Suprapubic skin (tissue), 3 donors: Measurements from ENCODE around the gene USF2.

Source experiments
- POLR2AphosphoS5 ChIP-seq, 3 donors: sonication (generic); formaldehyde crosslinking; IDR thresholded peaks; one replicate each; pipeline ENCODE4 v1.6.1; 2017; ENCODE audit warnings: antibody characterized with exemption in 3 of 3
- TF ChIP-seq, protein P1 (sequence below), 2 donors: fragments of 200-600 bp in 1 of 2; fragments of 450-650 bp in 1 of 2; sonication (generic) in 1 of 2; IDR thresholded peaks; one replicate each; pipeline ENCODE4 v1.5.1; 2016 to 2019; ENCODE audit warnings: antibody characterized with exemption in 2 of 2, mild to moderate bottlenecking in 1 of 2, moderate library complexity in 1 of 2

DNA sequence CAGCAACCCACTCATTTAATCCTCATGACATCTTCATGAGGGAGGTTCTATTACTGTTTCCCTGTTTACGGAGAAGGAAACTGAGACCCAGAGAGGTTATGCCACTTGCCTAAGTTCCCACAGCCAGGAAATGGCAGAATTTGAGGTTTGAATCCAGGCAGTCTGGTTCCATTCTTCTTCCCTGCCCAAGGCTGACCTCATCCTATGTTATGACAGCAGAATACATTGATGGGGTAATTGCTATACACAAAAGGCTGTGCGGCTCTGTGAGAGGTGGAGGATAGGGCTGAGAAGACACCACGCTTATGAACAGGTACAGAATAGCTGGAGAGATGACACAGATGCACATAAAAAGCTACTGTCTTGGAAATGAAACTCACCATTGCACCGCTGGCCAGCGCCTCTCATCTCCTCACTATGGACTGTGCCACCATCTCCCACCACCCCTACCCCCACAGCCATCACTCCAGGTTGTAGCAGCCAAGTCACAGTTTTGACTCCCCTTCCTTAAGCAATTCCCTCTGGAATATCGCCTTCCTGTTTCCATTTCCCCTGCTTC is 34.7 kb downstream of the USF2 start:
- TF ChIP-seq, protein P1, sequence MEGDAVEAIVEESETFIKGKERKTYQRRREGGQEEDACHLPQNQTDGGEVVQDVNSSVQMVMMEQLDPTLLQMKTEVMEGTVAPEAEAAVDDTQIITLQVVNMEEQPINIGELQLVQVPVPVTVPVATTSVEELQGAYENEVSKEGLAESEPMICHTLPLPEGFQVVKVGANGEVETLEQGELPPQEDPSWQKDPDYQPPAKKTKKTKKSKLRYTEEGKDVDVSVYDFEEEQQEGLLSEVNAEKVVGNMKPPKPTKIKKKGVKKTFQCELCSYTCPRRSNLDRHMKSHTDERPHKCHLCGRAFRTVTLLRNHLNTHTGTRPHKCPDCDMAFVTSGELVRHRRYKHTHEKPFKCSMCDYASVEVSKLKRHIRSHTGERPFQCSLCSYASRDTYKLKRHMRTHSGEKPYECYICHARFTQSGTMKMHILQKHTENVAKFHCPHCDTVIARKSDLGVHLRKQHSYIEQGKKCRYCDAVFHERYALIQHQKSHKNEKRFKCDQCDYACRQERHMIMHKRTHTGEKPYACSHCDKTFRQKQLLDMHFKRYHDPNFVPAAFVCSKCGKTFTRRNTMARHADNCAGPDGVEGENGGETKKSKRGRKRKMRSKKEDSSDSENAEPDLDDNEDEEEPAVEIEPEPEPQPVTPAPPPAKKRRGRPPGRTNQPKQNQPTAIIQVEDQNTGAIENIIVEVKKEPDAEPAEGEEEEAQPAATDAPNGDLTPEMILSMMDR (IDR thresholded peaks at IDR 0.05) = no peak
- TF ChIP-seq POLR2AphosphoS5 (IDR thresholded peaks at IDR 0.05) = no peak
